ENCODE measurements around the gene LRRC28.

The LRRC28 gene

DNA sequence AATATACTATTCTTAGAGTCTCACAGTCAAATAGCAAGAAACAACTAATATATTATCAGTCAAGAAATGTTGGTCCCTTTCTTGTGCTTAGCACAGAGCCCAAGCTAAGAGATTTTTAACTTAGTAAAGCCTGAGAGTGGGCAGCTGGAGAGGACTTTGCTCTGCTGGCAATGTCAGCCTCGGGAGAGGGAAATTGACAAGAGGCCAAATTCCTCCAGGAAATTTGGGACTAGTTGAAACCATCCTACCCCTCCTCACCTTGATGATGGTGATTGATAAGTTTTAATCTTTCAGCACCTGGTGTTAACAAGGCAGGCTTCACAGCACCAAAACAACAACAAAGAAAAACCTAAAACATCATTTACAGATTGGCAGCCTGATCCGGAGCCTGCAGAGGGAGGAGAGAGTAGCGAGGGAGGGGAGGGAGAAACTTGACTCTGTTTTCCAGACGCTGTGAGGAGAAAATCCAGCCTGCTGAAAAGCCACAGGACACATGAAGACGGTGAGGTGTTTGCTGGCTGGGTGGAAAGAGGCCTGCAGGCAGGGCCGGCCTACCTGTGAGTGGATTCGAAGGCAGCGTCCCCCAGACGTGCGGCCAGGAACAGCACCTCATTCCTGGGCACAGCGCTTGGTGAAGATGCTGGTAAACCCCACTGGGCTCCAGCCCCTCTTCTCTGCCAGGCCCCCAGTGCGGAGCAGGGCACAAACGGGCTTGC, 150.9 kb downstream of the LRRC28 start:
- H3K9me3 Mint-ChIP-seq: no peaks in the 10 kb centered on the region
- H3K27me3 Mint-ChIP-seq (ENCODE audit: low read depth, poor library complexity): peaks cover 12% of the 10 kb centered on the region
- no peaks in the 10 kb centered on the region for H3K36me3 Mint-ChIP-seq (ENCODE audit: low read depth)
- no peak overlapping the region for H3K4me3 Mint-ChIP-seq
- H3K4me1 Mint-ChIP-seq: peaks cover 48% of the 10 kb centered on the region
- no peak for DNase-seq
- H3K27ac Mint-ChIP-seq: peak overlapping the region; percentile 50
- TF ChIP-seq, protein P1, sequence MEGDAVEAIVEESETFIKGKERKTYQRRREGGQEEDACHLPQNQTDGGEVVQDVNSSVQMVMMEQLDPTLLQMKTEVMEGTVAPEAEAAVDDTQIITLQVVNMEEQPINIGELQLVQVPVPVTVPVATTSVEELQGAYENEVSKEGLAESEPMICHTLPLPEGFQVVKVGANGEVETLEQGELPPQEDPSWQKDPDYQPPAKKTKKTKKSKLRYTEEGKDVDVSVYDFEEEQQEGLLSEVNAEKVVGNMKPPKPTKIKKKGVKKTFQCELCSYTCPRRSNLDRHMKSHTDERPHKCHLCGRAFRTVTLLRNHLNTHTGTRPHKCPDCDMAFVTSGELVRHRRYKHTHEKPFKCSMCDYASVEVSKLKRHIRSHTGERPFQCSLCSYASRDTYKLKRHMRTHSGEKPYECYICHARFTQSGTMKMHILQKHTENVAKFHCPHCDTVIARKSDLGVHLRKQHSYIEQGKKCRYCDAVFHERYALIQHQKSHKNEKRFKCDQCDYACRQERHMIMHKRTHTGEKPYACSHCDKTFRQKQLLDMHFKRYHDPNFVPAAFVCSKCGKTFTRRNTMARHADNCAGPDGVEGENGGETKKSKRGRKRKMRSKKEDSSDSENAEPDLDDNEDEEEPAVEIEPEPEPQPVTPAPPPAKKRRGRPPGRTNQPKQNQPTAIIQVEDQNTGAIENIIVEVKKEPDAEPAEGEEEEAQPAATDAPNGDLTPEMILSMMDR (IDR thresholded peaks at IDR 0.05): no peak

DNA sequence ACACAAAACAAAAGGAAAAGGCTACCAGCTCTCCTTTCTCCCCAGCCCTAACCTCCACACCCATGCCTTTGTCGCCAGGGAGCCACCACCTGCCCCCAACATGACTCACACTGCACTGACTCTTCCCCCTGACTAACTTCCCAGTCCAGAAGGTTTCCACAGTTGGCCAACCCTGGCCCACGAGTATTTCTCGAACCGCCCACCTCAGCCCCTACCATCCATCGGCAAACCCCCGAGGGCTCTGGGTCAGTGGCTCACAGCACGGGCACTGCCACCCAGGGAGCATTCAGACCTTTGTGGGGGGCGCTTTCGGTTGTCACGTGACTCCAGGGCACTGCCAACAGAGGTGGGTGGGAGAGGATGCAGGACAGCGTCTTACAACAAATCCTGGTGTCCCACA, 152.3 kb downstream of the LRRC28 start:
- Mint-ChIP-seq H3K4me3 (no peak overlapping the region), H3K27ac (no peak overlapping the region), H3K4me1 (peaks cover 48% of the 10 kb centered on the region), H3K27me3 (ENCODE audit: low read depth, poor library complexity) (peaks cover 14% of the 10 kb centered on the region), H3K9me3 (no peaks in the 10 kb centered on the region), H3K36me3 (ENCODE audit: low read depth) (no peaks in the 10 kb centered on the region)
- no peak for DNase-seq
- TF ChIP-seq, protein P1 (IDR thresholded peaks at IDR 0.05): no peak

DNA sequence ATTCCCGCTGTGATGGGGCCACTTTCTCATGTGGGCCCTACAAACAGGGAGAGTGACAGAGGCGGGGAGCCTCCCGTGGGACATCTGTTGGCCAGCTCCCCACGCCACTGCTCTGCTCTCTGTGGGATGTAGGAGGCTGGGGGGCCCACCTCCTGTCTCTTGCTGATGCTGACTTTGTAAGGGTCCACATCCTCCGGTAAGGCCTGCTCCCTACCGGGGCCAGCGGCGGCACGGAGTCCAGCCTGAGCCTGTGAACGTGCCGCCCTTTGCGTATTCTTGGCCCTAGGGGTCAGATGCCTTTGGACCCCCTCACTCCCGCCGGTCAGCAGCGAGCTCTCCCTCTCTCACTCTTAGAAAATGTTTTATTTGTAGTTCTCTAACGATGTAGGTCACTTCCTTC, 153.2 kb downstream of the LRRC28 start:
- peaks cover 18% of the 10 kb centered on the region for H3K27me3 Mint-ChIP-seq (ENCODE audit: low read depth, poor library complexity)
- H3K36me3 Mint-ChIP-seq (ENCODE audit: low read depth): no peaks in the 10 kb centered on the region
- H3K4me1 Mint-ChIP-seq: peaks cover 48% of the 10 kb centered on the region
- no peaks in the 10 kb centered on the region for H3K9me3 Mint-ChIP-seq
- TF ChIP-seq, protein P1 (IDR thresholded peaks at IDR 0.05): no peak
- no peak overlapping the region for H3K4me3 Mint-ChIP-seq
- no peak overlapping the region for H3K27ac Mint-ChIP-seq
- DNase-seq: no peak

DNA sequence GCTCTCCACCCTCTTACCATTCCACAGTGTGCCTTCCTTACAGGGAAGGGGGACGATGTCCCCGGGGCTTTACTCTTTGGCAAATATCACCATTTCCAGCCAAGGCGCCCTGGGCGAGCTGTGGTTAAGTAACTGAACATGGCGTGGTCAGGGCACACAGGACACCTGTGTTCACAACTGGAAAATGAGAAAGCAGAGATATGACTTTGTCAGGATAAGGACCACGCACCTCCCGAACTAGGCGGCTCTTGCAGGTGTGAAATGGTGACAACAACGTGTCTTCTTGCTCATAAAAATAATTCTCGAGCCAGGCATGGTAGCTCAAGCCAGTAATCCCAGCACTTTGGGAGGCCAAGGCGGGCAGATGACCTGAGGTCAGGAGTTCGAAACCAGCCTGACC, 154.8 kb downstream of the LRRC28 start:
- H3K27me3 Mint-ChIP-seq (ENCODE audit: low read depth, poor library complexity): peaks cover 19% of the 10 kb centered on the region
- no peak overlapping the region for H3K4me3 Mint-ChIP-seq
- no peak overlapping the region for H3K27ac Mint-ChIP-seq
- H3K36me3 Mint-ChIP-seq (ENCODE audit: low read depth): no peaks in the 10 kb centered on the region
- DNase-seq: no peak
- peaks cover 41% of the 10 kb centered on the region for H3K4me1 Mint-ChIP-seq
- TF ChIP-seq, protein P1 (IDR thresholded peaks at IDR 0.05): no peak
- H3K9me3 Mint-ChIP-seq: no peaks in the 10 kb centered on the region

DNA sequence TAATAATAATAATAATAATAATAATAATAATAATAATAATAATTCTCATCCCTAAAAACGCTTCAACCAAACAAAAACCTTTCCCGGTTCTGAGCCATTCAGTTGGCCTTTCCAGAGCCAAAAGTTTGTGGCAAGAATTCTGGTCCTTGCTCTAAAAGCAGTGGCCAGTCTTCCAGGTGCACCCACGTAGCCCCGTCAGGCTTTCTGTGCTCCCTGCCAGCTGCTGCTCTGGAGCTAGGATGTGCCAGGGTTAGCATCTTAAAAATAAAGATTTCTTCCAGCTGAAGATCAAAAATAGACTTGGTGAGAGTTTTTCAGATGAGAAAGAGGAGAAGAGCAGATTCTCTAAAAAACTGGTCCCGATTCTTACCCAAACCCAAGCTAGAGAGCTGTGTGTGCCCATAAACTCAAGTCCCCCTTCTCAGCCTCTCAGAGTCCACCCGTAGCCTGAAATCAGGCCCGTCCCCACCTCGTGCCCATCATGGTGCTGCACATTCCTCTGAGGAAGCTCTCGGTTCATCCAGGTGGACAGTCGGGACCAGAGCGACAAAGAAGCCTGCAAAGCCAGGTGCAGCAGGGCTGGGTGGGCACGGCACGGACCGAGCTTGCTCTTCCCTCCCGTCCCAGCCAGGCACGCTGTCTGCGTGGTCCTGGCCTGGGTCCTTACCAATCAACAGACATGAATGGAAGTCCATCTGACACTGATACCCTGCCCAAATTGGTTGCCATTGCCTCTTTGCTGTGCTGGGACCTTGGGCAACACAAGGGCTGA, 155.6 kb downstream of the LRRC28 start:
- Mint-ChIP-seq H3K4me1 (peaks cover 34% of the 10 kb centered on the region), H3K27ac (no peak overlapping the region), H3K36me3 (ENCODE audit: low read depth) (no peaks in the 10 kb centered on the region), H3K27me3 (ENCODE audit: low read depth, poor library complexity) (peaks cover 19% of the 10 kb centered on the region), H3K9me3 (no peaks in the 10 kb centered on the region), H3K4me3 (no peak overlapping the region)
- no peak for DNase-seq
- TF ChIP-seq, protein P1 (IDR thresholded peaks at IDR 0.05): no peak
